ELR (cell line): ENCODE data around the gene SYTL2.

Experiments
- DNase-seq: peaks from one replicate; pipeline ENCODE4 v3.0.0-alpha.2; 2015; ENCODE audit warnings: low read depth

The SYTL2 gene

DNA sequence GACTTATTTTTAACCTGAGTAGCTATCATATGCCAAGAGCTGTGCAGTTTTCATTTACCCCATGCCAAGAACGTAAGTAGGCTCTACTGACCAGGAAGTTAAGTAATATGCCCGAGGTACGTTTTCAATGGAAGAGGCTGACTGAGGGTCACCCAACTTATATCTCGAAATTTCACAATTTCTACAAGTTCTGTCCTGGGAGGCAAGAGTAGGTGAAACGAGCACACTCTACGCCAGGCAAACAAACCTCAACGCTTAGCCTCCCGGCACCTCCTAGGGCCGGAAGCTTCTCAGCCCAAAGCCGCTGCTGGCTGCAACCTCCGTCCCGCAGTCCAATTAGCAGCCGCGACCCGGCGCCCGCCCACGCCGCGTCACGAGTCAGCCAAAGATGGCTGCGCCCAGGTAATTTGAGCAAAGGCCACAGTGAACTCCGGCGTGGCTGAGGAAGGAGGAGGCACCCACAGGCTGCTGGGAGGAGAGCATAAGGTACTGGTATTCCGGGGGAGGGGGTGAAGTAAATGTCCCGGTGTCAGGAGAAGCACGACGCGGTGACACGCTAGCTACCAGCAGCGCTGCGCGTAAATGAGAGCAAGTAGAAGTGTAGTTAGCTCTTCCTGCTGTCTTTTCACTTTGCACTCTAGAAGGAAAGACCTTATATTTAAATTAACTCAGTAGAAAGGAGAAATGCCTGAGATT, 163.2 kb downstream of the SYTL2 start, which contains the start of gene TMEM126A:
Gene TMEM126A, plus strand, starts transcription at position 364 of the 696 bp plus-strand sequence. CDS start 2,289 bp downstream, outside the sequence.
- peak; percentile 86 for DNase-seq

DNA sequence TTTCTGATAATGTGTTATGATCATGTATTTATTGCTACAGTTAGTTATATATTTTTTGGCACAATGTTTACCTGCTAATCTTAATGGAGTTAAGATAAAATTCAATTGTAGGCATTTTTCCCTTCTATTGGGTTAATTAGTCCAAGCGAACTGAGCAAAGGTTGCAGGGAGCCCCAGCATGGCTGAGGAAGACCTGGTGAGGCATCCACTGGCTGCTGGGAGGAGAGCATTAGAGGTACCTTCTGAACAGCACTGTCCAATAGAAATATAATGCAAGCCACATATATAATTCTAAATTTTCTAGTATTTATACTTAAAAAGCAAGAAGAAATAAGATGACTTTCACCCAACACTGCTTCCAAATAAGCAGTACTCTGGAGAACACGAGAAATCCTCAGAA, 163.9 kb downstream of the SYTL2 start:
- DNase-seq = peak; percentile 22
